Esophagus muscularis mucosa (tissue), 4 donors: ENCODE data around the gene CLIP1.
"Not testable (repeated sequence)": the region's sequence is repeated elsewhere in the genome, so short reads cannot be mapped to it uniquely, and the experiment has no call there.

Experiments
- EP300 ChIP-seq: sonication (generic); formaldehyde crosslinking; IDR thresholded peaks from one replicate; pipeline ENCODE4 v1.6.1; 2017; ENCODE audit warnings: antibody characterized with exemption
- POLR2A ChIP-seq: fragments of 450-650 bp; IDR thresholded peaks from one replicate; pipeline ENCODE4 v1.6.1; 2017; ENCODE audit warnings: antibody characterized with exemption, moderate library complexity, mild to moderate bottlenecking, low read depth
- TF ChIP-seq, protein P1 (sequence below), 3 experiments: fragments of 200-600 bp in 2 of 3; fragments of 450-650 bp in 1 of 3; sonication (generic) in 2 of 3; IDR thresholded peaks; one replicate each; pipeline ENCODE4 v1.5.1; 2017 to 2019; ENCODE audit warnings: antibody characterized with exemption in 3 of 3, mild to moderate bottlenecking in 2 of 3, moderate library complexity in 1 of 3

DNA sequence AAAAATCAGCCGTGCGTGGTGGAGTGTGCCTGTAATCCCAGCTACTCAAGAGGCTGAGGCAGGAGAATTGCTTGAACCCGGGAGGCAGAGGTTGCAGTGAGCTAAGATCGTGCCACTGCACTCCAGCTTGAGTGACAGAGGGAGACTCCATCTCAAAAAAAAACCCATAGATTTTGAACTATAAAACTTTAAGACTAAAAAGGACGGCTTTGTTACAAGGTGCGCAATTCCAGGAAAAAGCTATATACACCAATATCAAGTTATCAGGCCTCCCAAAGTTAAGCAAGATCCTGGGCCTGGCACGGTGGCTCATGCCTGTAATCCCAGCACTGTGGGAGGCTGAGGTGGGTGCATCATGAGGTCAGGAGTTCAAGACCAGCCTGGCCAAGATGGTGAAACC, 6.8 kb downstream of the CLIP1 start:
- TF ChIP-seq, protein P1, sequence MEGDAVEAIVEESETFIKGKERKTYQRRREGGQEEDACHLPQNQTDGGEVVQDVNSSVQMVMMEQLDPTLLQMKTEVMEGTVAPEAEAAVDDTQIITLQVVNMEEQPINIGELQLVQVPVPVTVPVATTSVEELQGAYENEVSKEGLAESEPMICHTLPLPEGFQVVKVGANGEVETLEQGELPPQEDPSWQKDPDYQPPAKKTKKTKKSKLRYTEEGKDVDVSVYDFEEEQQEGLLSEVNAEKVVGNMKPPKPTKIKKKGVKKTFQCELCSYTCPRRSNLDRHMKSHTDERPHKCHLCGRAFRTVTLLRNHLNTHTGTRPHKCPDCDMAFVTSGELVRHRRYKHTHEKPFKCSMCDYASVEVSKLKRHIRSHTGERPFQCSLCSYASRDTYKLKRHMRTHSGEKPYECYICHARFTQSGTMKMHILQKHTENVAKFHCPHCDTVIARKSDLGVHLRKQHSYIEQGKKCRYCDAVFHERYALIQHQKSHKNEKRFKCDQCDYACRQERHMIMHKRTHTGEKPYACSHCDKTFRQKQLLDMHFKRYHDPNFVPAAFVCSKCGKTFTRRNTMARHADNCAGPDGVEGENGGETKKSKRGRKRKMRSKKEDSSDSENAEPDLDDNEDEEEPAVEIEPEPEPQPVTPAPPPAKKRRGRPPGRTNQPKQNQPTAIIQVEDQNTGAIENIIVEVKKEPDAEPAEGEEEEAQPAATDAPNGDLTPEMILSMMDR (IDR thresholded peaks at IDR 0.05): not testable (repeated sequence)
- not testable (repeated sequence) for TF ChIP-seq EP300, POLR2A
